Amniotic stem cell (primary cell): Measurements from ENCODE around the gene DRD1.

Source experiments
- DNase-seq: peaks from one replicate; lab custom pipeline; 2025; lab: John Stamatoyannopoulos, UW

DRD1 gene

DNA sequence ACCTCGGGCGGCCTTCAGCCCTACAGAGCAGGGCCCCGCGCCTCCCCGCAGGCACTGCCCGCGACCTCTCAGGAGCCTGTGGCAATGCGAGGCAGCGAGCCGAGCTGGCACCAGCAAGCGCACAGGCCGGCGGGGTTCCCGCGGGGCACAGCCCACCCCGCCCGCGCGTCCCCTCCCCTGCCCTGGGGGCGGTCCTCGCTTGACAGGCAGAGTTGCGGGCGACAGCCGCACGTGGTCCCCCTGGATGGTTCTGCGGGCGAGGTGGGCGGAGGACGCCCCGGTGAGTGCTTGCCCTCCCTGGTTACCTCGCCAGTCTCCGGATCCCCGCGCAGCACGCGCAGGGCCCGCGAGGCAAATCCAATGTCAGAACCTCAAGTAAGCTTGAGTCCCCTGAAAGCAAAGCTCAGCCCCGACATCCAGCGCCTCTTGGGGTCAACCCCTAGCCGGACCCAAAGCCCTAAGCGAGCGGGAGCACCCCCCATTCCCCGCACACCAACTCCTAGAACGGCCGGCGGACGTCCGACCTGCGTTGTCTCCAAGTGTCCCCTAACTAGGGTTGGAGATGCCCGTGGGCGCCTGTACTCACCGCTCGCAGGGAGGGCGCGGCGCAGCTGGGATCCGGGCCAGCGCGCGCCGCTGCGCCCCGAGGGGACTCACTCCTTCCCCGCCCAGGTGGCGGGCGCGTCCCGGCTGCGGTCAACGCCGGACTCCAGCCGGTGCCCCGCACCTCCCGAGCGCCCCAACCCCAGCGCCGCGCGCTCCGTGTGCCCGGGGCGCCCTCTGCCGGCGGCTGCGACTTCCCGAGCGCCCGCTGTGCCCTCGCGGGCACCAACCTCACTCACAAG is at the start of gene DRD1:
DRD1 (minus strand) TSS at position 123 of the 845 bp plus-strand sequence. CDS start 1,083 bp downstream, outside the sequence.
- DNase-seq, result no peak

DNA sequence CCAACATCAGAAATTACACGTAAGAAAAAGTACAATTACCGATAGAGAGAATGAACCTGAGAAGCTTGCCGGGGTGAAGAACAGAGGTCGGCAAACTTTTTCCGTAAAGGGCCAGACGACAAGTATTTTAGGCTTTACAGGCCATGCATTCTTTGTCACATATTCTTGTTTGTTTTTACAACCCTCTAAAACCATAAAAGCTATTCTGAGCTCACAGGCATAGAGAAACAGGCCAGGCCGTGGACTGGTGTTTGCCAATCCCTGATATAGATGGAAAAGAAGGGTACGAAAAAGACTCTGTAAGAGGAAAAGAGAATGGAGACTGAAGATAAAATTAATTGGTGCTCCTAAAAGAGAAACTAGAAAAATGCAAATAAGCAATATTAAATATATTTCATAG is 49.7 kb upstream of the DRD1 start:
- DNase-seq, result no peak

DNA sequence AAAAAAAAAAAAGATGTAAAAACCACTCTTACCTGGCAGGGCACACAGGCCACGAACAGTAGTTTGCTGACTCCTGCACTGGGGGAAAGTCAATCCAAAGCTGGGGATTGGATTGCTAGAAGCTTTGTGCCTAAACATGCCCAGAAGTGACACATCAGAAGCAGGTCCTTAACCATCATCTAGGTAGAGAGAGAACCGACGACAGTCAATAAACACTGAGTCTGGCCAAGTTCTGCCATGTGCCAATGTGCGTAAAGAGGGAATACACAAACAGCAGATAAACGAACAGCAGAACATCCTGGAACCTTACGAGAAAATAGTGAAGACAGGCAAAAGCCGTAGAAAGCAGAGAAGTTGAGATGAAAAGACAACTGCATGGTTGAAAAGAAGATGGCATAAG is 49.3 kb upstream of the DRD1 start:
- DNase-seq, result no peak

DNA sequence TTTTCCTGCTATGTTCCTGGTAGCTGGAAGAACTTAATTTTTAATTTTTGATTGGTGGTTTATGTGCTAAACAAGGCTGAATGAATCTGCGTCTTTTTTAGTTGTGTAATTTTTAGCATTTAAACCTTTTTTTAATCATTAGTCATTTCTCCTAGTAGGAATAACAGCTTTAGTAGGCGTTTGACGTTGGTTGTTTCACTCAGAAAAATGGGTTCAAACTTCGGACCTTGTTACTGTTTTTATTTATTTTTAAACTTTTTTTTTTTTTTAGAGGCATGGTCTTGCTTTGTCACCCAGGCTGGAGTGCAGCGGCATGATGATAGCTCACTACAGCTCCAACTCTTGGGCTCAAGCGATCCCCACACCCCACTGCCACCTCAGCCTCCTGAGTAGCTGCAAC is 47.2 kb upstream of the DRD1 start:
- no peak for DNase-seq

DNA sequence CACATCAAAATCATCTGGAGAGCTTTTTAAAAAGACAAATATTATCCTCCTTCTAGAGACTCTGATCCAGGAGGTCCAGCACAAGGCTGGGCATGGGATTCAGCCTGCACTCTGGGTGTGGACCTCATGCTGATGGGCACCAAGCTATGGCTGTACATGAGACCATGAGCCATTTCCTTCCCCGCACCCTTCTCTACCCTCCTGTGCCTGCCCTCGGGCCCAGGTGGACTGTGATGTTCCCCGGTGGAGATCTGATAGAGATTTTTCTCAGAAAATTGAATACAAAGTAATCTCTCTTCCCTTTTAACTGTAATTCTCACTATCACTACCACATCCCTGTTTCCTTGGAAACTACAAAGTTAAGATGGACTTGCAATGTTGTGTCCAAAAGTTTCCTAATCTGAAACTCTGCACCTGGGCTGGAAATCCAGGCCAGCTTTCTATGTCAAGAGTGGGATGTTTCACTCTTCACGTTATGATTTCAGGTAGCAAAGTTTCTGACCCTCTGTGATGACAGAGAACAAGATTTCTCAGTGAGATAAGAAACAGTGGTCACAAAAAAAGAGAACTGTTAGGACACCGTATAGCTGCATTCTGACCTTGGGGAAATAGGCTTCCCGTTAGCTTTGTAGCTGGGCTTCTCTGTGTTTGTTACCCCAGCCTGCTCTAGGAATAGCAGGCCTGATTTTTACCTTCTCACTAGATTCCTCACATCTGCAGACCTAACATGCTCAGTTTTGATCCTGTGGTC is 45.9 kb upstream of the DRD1 start:
- no peak for DNase-seq

DNA sequence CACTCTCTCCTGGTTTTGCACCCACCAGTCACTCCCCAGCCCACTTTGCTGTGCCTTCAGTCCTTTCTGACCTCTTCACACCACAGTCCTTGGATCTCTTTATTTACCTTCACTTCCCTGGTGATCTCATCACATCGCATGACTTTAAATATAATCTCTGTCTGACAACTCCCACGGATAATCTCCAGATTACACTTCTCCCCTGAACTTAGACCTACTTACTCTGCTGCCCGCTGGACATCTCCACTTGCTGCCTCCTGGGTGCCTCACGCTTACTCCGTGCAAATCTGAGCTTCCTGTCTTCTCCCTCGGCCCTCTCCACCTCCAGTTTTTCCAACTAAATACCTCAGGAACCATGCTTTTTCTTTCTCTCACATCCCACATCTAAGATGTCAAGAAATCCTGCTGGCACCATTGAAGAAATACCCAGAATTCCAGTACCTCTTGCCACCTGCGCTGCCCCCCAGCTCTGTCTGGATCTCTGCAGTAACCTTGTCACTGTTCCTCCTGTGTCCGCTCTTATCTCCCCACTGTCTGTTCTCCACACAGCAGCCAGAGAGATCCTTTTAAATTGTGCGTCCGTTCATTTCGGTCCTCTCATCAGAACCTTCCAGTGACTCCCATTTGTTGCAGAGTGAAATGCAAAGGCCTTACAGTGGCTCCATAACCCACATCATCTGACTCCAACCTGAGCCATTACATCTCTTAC is 43.7 kb upstream of the DRD1 start:
- DNase-seq, result no peak

DNA sequence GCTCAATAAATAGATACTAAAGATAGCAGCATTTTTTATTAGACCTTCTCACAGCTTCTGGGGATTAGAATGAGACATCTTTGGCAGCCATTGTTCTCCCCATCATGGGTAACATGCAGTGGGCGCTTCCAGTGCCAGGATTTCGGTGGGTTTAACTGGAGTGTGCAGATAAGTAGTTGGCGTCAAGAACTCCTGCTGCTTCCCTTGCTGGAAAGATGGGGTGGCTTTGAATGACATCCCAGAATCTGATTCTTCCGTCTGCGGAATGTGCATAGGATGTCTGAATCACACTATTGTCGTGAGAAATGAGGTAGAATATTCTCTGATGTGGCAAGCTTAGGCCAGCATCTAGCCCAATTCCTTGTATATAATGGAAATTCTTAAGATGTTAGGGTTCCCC is 41.6 kb upstream of the DRD1 start:
- DNase-seq, result no peak

DNA sequence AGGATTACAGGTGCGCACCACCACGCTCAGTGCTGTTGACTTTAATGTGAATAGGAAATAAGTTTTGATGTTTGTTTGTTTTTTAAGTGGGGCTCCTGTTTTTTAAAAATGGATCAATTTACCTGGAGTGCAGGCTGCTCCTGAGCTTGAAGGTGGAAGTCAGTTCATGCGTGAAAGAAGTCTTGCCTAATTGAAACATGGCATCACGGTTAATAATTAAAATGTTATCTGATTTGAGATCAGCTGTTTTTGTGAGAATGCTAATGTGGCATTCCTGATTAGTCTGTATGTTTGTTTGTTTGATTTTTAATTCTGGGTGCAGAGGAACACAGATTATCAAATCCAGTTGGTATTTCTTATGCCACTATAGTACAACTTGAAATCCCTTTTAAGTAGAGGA is 40.8 kb upstream of the DRD1 start:
- no peak for DNase-seq

DNA sequence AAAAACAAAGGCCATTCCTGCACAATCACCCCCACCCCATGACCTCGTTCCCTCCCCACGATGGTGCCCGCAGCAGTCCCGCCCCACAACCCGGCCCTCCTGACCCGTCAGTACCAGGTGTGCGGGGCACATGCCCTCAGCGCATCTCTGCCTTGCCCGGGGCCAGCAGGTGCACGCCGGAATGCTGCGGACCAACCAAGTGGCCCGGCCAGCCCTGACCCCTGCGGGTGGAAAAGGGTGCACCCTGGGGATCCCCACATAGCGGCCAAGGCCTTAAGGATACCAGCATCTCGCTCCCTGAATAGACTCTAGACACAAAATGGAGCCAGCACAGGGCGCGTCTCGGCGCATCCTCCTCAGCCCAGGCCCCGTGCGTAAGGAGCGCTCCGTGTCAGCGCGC is 40.3 kb upstream of the DRD1 start:
- DNase-seq, result no peak

DNA sequence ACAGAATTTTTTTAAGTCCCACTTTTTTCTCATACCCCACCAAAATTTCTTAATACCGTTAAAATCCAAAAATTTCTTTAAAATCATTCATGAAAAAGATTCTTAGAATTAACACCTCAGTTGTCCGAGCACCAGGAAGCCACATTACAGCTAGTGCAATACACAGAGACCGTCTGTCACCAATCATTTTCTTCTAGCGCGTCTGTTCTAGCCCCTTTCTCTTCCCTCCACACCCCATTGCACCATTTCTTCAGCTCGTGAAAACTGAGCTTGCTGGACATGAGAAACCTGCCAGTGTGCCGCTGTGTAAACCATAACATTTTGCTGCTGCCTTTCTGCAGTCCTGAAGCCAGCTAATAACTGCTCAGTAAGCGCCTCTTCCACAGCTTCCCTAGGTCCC is 39.4 kb upstream of the DRD1 start:
- no peak for DNase-seq

DNA sequence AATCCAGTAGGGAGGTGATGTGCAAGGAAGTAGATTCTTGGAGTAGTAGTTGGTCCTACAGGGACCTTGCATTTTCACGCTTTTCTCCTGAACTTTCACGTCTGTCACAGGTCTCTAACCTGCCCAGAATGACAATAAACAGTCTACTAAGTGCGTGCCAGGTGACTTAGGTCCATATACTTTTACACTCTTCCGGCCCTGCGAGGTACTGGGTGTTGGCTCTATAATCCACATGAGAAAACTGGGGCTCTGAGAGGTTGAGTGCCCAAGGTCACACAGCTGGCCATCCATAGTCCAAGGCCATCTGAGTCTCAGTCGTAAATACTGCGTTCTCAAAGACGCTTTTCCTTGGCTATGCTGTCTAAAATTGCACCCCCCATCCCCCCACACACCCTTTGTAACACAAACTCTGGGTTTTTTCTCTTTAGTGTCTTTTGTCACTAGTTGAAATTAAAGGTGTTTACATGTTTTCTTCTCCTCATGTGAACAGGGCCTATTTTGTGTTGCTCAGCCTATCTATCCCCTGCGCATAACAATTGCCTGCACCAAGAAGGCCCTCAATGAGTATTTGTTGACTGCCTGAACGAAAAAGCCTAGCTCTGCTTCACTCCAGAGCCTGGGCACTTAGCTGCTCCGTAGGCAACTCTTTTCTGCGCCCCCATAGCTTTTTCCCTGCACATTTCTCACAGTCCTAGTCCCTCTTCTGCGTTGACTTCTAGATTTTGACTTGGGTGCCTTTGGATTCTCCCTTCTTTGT is 35.3 kb upstream of the DRD1 start:
- DNase-seq, result no peak

DNA sequence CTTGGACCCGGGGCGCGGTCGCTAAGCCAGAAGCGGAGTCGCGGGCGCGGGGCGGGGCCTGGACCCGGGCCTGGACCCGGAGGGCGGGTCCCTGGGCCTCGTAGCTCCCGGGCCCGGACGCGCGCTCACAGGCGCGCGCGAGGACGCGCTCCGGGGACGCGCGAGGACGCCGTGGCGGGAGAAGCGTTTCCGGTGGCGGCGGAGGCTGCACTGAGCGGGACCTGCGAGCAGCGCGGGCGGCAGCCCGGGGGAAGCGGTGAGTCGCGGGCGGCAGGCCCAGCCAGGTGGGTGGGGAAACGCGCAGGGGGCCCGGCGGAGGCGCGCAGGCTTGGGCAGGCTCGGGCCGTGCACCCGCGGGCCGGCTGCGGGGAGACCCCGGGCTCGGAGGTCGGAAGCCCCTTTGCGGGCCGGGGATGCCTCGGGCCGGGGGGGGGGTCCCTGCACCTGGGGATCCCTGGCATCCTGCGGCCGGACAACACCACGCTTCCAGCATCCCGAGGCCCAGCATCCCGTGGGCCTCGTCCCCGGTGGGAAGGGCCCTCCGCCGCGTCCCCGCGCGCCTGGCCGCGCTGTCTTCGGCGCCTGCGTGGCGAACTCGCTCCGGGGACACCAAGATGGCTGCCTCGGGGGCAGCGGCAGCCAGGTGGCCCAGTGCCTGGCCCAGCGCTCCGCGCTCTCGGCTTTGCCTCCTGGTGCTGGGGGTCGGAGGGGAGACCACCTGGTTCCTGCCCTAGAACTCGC is 34.6 kb upstream of the DRD1 start, which contains the start of gene SFXN1:
SFXN1 (plus strand) TSS at position 177 of the 741 bp plus-strand sequence. CDS start 13,544 bp downstream, outside the sequence.
- DNase-seq, result peak; percentile 38

DNA sequence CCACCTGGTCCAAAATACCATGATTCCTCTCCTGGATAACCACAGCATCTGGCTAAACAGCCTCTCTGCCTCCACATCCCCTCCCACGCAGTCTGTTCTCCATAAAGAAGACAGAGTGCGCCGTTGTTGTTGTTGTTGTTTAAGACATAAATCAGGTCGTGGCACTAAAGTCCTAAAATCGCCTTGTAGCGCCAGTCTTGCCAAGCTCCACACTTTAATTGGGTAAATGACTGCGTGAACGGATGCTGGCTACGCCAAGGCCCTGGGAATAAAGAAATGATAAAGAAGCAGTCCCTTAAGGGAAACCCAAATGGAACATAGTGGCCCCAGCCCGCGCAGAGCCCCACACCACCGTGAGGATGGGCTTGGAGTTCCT is 34.0 kb upstream of the DRD1 start:
- no peak for DNase-seq

DNA sequence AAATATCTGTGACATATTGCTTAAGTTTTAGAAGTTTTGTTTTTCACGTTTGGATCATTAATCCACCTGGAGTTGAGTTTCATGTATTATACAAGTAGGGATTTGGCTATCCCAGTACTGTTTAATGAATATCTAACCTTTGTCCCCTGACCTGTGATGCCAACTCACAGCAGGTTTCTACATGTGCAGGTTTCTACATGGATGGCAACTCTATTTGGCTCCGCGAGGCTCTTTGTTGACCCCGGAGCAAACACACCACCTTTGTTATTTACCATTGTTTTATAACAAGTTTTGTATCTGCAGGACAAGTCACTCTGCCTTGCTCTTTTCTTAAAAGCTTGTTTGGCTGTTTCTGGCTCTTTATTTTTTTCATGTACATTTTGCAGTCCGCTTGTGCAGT is 33.5 kb upstream of the DRD1 start:
- DNase-seq, result no peak

DNA sequence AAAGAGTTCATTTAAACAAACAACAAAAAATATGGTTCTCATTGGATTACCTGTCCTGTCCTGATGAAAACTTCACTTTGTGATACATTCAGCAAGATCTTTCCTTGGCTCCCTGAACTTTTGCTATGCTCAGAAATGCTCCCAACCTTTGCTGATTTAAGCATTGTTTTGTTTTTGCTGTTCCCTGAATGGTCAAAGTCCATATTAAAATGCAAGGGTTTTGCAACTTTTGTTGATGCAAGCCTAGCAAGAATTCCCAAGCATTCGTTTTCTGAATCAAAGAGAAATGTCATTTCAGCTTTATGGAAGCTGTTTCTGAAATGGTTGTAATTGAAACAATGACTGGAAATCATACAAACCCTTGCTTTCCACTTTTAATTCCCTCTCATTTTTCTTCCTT is 31.3 kb upstream of the DRD1 start:
- DNase-seq, result no peak

DNA sequence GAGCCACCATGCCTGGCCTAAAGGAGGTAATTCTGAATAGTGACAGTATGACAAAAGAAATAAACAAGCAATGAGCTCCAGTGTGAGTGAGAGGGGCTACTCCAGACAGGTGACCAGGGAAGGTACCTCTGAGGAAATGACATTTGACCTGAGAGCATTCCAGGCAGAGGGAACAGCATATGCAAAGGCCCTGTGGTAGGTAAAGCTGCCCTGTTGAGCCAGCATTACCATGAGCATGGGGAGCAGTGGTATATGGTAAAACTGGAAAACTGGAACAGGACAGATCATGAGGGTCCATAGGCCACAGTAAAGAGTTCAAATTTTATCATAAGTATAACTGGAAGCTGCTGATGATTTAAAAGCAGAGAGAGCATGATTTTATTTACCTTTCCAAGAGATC is 28.4 kb upstream of the DRD1 start:
- DNase-seq, result no peak

DNA sequence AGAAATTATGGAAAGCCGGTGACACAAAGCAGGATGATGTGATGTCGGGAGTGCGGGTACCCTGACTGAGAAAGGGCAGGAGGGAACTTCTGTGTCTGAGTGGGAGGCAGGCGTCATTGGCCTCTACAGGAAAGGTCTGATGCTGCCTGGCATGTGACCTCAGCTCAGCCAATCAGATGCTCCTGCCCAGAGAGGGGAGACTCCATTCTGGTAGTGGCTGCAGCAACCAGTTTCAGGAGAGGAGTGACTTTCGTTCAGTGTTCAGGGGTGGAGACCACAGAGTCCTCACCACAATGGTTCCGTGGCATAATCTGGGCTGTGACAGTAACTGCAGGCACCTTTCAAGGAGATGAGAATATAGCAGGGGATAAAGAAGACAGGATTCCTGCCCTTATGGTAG is 27.6 kb upstream of the DRD1 start:
- no peak for DNase-seq

DNA sequence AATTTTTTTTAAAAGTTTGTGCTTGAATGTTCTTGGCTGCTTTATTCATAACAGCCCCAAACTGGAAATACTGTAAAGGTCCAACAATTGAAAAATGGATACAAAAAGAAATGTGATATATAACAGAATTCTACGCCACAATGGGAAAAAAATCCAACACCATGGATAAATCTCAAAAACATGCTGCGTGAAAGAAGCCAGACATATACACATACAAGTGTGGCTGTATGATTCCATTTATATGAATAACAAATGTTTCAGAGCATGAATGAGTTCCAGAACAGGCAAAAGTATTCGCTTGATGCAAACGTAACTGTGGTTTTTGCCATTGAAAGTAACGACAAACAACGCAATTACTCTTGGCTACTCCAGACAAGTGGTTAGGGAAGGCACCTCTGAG is 27.2 kb upstream of the DRD1 start:
- DNase-seq, result no peak

DNA sequence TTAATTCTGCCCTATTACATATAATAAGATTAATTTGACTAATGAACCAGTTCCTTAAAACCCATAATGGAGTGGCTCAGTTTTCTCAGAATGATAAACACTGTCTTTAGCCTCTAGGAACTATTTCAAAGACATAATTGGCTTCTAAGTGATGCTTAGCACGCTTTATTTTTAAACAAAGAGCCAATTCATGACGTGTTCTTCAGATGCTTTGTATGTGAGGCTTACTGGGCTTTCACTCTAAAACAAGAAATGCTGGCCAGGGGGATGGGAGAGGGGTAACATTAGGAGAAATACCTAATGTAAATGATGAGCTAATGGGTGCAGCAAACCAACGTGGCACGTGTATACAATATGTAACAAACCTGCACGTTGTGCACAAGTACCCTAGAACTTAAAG is 26.8 kb upstream of the DRD1 start:
- no peak for DNase-seq

DNA sequence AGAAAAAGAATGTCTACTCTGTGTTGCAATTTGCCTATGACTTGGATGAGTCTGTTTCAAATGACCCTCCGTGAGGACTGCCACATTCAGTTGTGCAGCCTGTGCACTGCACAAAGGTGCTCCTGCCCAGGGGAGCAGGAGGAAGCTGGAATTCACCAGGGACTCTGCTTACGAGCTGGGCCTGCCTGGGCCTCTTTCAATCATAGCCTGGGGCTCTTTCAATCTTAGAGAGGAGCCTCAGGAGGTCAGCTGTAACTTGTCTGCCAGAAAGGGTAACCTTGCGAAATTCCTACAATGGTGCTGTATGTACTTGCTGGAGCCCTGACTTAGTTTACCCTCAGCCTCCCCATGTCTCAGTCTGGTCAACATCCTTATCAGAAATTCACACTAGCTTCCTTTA is 25.9 kb upstream of the DRD1 start:
- DNase-seq, result no peak

DNA sequence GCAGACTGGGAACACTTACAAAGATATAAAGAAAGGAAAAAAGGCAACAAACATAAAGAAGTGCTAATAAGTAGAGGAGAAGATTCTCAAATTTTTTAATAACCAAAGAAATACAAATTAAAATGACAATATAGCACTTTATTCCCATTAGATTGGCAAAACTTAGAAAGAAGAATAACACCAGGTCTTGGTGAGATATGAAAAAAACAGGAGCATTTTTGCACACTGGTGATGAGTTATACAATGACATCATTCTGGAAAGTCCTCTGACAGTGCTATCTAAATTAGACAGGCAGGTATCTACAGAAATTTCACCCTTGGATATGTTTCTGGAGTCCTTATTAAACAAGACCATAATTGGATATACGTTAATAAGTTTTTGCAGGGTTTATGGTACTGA is 24.9 kb upstream of the DRD1 start:
- DNase-seq, result no peak
